Neural cell (in vitro differentiated cells): ENCODE measurements around the gene CASP12.

Experiments
- EZH2 ChIP-seq: fragments of 200-600, 300-800 bp; shearing (Covaris generic), sonication (generic); IDR thresholded peaks from 2 replicates; pipeline ENCODE4 v1.6.1; 2014; ENCODE audit warnings: antibody characterized with exemption, low read length, borderline replicate concordance, mild to moderate bottlenecking; ENCODE audit not compliant: insufficient read depth, poor library complexity, severe bottlenecking
- RAD21 ChIP-seq: fragments of 450-650 bp; conservative IDR thresholded peaks from 2 replicates; pipeline ENCODE4 v1.6.1; 2014; ENCODE audit warnings: antibody characterized with exemption, mild to moderate bottlenecking, moderate library complexity
- TF ChIP-seq, protein P1 (sequence below): fragments of 450-650 bp; IDR thresholded peaks from 2 replicates; pipeline ENCODE4 v1.5.1; 2014; ENCODE audit warnings: antibody characterized with exemption, mild to moderate bottlenecking, moderate library complexity; ENCODE audit not compliant: poor library complexity, severe bottlenecking

GRCh38 chr11:104934594-104934993, 36.3 kb upstream of the CASP12 start:
- TF ChIP-seq RAD21, result no peak
- TF ChIP-seq, protein P1, sequence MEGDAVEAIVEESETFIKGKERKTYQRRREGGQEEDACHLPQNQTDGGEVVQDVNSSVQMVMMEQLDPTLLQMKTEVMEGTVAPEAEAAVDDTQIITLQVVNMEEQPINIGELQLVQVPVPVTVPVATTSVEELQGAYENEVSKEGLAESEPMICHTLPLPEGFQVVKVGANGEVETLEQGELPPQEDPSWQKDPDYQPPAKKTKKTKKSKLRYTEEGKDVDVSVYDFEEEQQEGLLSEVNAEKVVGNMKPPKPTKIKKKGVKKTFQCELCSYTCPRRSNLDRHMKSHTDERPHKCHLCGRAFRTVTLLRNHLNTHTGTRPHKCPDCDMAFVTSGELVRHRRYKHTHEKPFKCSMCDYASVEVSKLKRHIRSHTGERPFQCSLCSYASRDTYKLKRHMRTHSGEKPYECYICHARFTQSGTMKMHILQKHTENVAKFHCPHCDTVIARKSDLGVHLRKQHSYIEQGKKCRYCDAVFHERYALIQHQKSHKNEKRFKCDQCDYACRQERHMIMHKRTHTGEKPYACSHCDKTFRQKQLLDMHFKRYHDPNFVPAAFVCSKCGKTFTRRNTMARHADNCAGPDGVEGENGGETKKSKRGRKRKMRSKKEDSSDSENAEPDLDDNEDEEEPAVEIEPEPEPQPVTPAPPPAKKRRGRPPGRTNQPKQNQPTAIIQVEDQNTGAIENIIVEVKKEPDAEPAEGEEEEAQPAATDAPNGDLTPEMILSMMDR, result no peak
- no peak for TF ChIP-seq EZH2
